ENCODE data around the gene RPS19. TPM values are rescaled to one million over a fixed set of nuclear protein-coding genes. Genes with fewer than 3 reads are reported as not detected.

The RPS19 gene
- total and polyA plus RNA-seq, 2 experiments from 2014 or later, result 840 to 1,425 TPM

DNA sequence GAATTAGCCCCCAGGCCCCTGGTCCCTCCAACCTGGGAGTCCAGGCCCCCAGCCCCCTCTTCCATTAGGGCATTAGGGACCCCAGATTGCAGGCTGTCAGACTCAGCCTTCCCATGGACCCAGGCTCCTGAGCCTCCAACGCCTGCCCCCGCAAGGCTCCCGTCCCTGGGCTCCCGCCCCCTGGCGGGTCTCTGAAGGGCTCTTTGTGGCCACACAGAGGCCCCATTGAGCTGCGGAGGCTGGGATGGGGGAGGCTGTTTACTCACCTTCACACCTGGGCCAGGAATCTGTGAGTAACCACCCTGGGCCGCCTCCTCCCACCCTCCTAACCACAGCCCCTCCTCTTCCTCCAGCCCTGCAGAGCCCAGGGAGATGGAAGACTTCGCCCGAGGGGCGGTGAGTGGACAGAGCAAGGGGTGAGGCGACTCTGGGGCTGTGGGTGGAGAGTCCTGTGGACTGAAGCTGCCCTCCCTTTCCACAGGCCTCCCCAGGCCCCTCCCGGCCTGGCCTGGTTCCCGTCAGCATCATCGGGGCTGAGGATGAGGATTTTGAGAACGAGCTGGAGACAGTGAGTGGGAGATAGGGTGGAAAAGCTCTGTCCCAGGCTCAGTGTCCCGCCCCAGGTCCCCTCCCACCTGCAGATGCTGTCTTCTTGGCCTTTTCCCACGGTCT, 27.8 kb downstream of the RPS19 start:
- peaks cover 27% of the 10 kb centered on the region for H3K79me2 ChIP-seq
- H4K20me1 ChIP-seq (ENCODE audit: insufficient read depth, poor library complexity, severe bottlenecking), result no peaks in the 10 kb centered on the region
- H2AFZ ChIP-seq, result no peak overlapping the region
- DNase-seq (ENCODE audit: low spot score), result peak; percentile 87
- no peaks in the 10 kb centered on the region for H3K9me3 ChIP-seq (ENCODE audit: low read depth)
- no peaks in the 10 kb centered on the region for H3K36me3 ChIP-seq (replicated peaks; ENCODE audit: insufficient read depth, low read depth)
- no peak overlapping the region for H3K4me3 ChIP-seq
- H3K4me1 ChIP-seq (ENCODE audit: insufficient read depth), result peaks cover 13% of the 10 kb centered on the region
- TF ChIP-seq, protein P1, sequence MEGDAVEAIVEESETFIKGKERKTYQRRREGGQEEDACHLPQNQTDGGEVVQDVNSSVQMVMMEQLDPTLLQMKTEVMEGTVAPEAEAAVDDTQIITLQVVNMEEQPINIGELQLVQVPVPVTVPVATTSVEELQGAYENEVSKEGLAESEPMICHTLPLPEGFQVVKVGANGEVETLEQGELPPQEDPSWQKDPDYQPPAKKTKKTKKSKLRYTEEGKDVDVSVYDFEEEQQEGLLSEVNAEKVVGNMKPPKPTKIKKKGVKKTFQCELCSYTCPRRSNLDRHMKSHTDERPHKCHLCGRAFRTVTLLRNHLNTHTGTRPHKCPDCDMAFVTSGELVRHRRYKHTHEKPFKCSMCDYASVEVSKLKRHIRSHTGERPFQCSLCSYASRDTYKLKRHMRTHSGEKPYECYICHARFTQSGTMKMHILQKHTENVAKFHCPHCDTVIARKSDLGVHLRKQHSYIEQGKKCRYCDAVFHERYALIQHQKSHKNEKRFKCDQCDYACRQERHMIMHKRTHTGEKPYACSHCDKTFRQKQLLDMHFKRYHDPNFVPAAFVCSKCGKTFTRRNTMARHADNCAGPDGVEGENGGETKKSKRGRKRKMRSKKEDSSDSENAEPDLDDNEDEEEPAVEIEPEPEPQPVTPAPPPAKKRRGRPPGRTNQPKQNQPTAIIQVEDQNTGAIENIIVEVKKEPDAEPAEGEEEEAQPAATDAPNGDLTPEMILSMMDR (IDR thresholded peaks at IDR 0.05; ENCODE audit: poor library complexity), result peak; percentile 37
- TF ChIP-seq EZH2 (IDR thresholded peaks at IDR 0.05; ENCODE audit: borderline replicate concordance), result no peak
- peak overlapping the region; percentile 51 for H3K4me2 ChIP-seq
- no peaks in the 10 kb centered on the region for H3K9me2 ChIP-seq (replicated peaks; ENCODE audit: insufficient read depth)
- WGBS (ENCODE audit: low lambda C conversion rate, missing lambda C conversion rate), result 42% methylated on average over 16 of the region's 17 CpGs
- no peaks in the 10 kb centered on the region for H3K27me3 ChIP-seq
- H3K27ac ChIP-seq, result peak overlapping the region; percentile 85

- TF ChIP-seq EZH2 (IDR thresholded peaks at IDR 0.05; ENCODE audit: borderline replicate concordance), result no peak
- TF ChIP-seq EZH2phosphoT487 (IDR thresholded peaks at IDR 0.05; ENCODE audit: low read depth, severe bottlenecking, unreplicated experiment), result no peak
- TF ChIP-seq, protein P1 (IDR thresholded peaks at IDR 0.05; ENCODE audit: poor library complexity), result no peak
- Histone ChIP-seq H3K4me1 (ENCODE audit: insufficient read depth) (peaks cover 13% of the 10 kb centered on the region), H3K4me2 (no peak overlapping the region), H4K20me1 (ENCODE audit: insufficient read depth, poor library complexity, severe bottlenecking) (no peaks in the 10 kb centered on the region), H3K36me3 (replicated peaks; ENCODE audit: insufficient read depth, low read depth) (no peaks in the 10 kb centered on the region), H3K4me3 (no peak overlapping the region), H3K27me3 (no peaks in the 10 kb centered on the region), H2AFZ (no peak overlapping the region), H3K27ac (no peak overlapping the region), H3K9me2 (replicated peaks; ENCODE audit: insufficient read depth) (no peaks in the 10 kb centered on the region), H3K9me3 (ENCODE audit: low read depth) (no peaks in the 10 kb centered on the region), H3K79me2 (peaks cover 27% of the 10 kb centered on the region)
- DNase-seq (ENCODE audit: low spot score), result no peak
- WGBS (ENCODE audit: low lambda C conversion rate, missing lambda C conversion rate), result 97% methylated on average over 12 of the region's 12 CpGs
Measured at GRCh38 chr19:41888926-41889325, 28.9 kb downstream of the RPS19 start.

DNA sequence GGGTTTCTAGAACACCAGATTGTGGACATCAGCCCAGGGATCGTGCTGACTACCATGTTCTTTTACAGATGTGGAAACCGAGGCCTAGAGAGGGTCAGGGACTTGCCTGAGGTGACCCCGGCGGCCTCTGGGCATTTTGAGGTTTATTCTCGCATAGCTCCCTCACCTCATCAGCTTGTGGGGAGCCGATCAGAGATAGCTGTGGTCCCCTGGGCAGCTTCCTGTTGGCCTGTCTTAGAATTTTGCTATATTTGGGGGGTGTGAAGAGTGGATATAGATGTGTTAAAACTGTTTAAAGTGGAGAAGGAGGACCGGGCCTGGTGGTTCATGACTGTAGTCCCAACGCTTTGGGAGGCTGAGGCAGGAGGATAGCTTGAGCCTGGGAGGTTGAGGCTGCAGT, 29.8 kb downstream of the RPS19 start:
- no peak for DNase-seq (ENCODE audit: low spot score)
- no peaks in the 10 kb centered on the region for H3K36me3 ChIP-seq (replicated peaks; ENCODE audit: insufficient read depth, low read depth)
- H3K4me2 ChIP-seq, result no peak overlapping the region
- no peaks in the 10 kb centered on the region for H3K9me2 ChIP-seq (replicated peaks; ENCODE audit: insufficient read depth)
- H3K27ac ChIP-seq, result no peak overlapping the region
- no peak overlapping the region for H3K4me3 ChIP-seq
- no peaks in the 10 kb centered on the region for H3K27me3 ChIP-seq
- H3K4me1 ChIP-seq (ENCODE audit: insufficient read depth), result peaks cover 10% of the 10 kb centered on the region
- H4K20me1 ChIP-seq (ENCODE audit: insufficient read depth, poor library complexity, severe bottlenecking), result no peaks in the 10 kb centered on the region
- TF ChIP-seq EZH2phosphoT487 (IDR thresholded peaks at IDR 0.05; ENCODE audit: low read depth, severe bottlenecking, unreplicated experiment) (no peak), EZH2 (IDR thresholded peaks at IDR 0.05; ENCODE audit: borderline replicate concordance) (no peak)
- TF ChIP-seq, protein P1 (IDR thresholded peaks at IDR 0.05; ENCODE audit: poor library complexity), result no peak
- 96% methylated on average over 8 of the region's 8 CpGs for WGBS (ENCODE audit: low lambda C conversion rate, missing lambda C conversion rate)
- H2AFZ ChIP-seq, result no peak overlapping the region
- H3K9me3 ChIP-seq (ENCODE audit: low read depth), result no peaks in the 10 kb centered on the region
- H3K79me2 ChIP-seq, result peaks cover 21% of the 10 kb centered on the region

Measured in hepatocyte (in vitro differentiated cells).